Stimulated activated naive B cell treated with anti-CD40 and anti-IgM and Interleukin-4, amounts not matched to agents 10 μg/mL and 1 μg/mL and 100 μg/mL, for 72 hours (primary cell): ENCODE data around the gene NOL4L.

Experiments
- ATAC-seq, 2 donors: fragments of 150-1000 bp; cut with Tn5 transposase; replicated peaks; 2 replicates each; pipeline ENCODE4 v1.10.0; 2021; ENCODE audit warnings: moderate library complexity in 1 of 2
- DNase-seq: peaks from one replicate; pipeline ENCODE4 v3.0.0; 2021
- H3K27ac Mint-ChIP-seq: one replicate; pipeline ENCODE4 v1.8.0; 2022; ENCODE audit warnings: mild to moderate bottlenecking, mixed read lengths
- H3K27me3 Mint-ChIP-seq, 2 donors: one replicate each; pipeline ENCODE4 v1.8.0; 2022; ENCODE audit warnings: mixed read lengths in 2 of 2
- H3K36me3 Mint-ChIP-seq, 2 donors: one replicate each; pipeline ENCODE4 v1.8.0; 2022; ENCODE audit warnings: mixed read lengths in 2 of 2, mild to moderate bottlenecking in 1 of 2
- H3K4me1 Mint-ChIP-seq, 2 donors: one replicate each; pipeline ENCODE4 v1.8.0; 2022; ENCODE audit warnings: mixed read lengths in 2 of 2, mild to moderate bottlenecking in 1 of 2
- H3K4me3 Mint-ChIP-seq, 2 donors: one replicate each; pipeline ENCODE4 v1.8.0; 2022; ENCODE audit warnings: mild to moderate bottlenecking in 2 of 2, mixed read lengths in 2 of 2, moderate library complexity in 1 of 2
- H3K9me3 Mint-ChIP-seq, 2 donors: one replicate each; pipeline ENCODE4 v1.8.0; 2022; ENCODE audit warnings: mixed read lengths in 2 of 2, mild to moderate bottlenecking in 1 of 2

Gene NOL4L

DNA sequence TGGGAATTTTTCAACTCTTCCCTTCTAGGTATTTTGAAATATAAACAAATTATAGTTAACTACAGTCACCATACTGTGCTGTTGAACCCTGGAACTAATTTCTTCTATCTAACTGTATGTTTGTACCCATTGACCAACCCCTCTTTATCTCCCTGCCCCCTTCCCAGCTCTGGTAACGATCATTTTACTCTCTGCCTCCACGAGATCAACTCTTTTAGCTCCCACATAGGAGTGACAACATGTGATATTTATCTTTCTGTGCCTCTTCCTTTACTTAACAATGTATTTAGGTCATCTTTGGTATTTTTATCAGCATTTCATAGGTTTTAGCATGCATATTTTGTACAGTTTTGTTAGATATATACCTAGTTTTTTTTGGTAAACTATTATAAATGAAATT lies 181.1 kb downstream of the NOL4L start:
- H3K4me1 Mint-ChIP-seq, result peaks cover 18 to 37% of the 10 kb centered on the region in 2 donors
- no peak for DNase-seq
- no peaks in the 10 kb centered on the region for H3K27me3 Mint-ChIP-seq
- ATAC-seq, result no peak
- no peaks in the 10 kb centered on the region for H3K9me3 Mint-ChIP-seq
- no peak overlapping the region for H3K4me3 Mint-ChIP-seq
- H3K36me3 Mint-ChIP-seq, result peaks cover 22 to 39% of the 10 kb centered on the region in 2 donors
- no peak overlapping the region for H3K27ac Mint-ChIP-seq

DNA sequence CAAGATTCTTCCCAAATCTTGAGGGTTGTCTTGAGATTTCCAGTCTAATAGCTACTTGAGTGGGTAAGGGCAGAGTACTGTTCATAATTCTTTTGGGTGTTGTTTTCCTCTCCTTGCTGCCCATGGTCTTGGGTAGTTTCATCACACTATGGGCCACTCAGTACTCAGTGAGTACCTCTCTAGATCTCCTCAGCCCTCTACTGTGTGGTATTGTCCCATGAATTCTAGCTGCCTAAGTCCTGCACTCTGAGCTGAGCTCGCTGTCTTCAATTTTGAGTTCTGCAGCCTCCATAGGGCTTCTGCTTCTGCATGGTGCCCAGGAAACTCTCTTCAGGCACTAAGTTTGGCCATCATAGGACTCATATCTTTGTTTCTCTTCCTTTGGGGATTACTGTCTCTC lies 184.7 kb downstream of the NOL4L start:
- H3K9me3 Mint-ChIP-seq, result peaks cover 2% of the 10 kb centered on the region in 2 donors
- DNase-seq, result no peak
- peaks cover 26 to 38% of the 10 kb centered on the region in 2 donors for H3K36me3 Mint-ChIP-seq
- H3K4me3 Mint-ChIP-seq, result no peak overlapping the region
- H3K4me1 Mint-ChIP-seq, result peaks cover 16 to 28% of the 10 kb centered on the region in 2 donors
- ATAC-seq, result no peak
- H3K27ac Mint-ChIP-seq, result no peak overlapping the region
- H3K27me3 Mint-ChIP-seq, result no peaks in the 10 kb centered on the region

DNA sequence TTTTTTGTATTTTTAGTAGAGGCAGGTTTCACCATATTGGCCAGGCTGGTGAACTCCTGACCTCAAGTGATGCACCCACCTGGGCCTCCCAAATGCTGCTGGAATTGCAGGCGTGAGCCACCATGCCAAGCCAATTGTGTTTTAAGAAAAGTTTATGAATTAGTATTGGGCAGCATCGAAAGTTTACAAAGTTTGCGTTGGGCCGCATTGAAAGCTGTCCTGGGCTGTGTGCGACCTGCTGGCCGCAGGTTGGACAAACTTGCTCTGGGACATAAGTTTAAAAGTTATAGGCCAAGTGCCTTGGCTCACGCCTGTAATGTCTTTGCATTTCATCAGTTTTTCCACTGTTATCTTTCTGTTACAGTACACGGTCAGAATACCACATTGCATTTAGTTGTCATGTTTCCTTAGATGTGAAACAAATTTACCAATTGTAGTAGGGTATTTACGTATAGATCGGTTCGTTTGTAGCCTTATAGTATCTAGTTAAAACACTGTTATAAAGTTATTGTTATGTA lies 187.5 kb downstream of the NOL4L start:
- Mint-ChIP-seq H3K27ac (no peak overlapping the region), H3K27me3 (no peaks in the 10 kb centered on the region), H3K36me3 (peaks cover 41 to 60% of the 10 kb centered on the region in 2 donors)

DNA sequence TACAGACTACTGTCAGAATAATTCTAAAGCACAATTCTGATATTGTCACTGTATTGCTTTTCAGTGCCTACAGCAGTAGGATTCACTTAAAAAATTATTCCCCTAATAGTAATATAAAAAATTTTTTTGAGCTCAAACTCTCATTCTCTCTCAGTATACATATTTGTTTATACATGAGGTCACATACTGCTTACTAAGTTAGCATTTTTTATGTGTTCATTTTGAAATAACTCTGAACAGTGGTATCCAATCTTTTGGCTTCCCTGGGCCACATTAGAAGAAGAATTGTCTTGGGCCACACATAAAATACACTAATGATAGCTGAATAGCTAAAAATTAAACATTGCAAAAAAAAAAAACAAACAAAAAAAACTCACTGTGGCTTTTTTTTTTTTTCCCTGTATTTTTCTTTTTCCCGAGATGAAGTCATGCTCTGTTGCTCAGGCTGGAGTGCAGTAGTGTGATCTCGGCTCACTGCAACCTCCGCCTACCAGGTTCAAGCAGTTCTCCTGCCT lies 188.4 kb downstream of the NOL4L start:
- Mint-ChIP-seq H3K27ac (no peak overlapping the region), H3K4me1 (peaks cover 13 to 29% of the 10 kb centered on the region in 2 donors), H3K36me3 (peaks cover 43 to 59% of the 10 kb centered on the region in 2 donors)

More for the DNA sequence above, 187.5 kb downstream of the NOL4L start:
- H3K9me3 Mint-ChIP-seq, result peaks cover 6 to 8% of the 10 kb centered on the region in 2 donors
- ATAC-seq (no peak), DNase-seq (no peak)
- peaks cover 12 to 28% of the 10 kb centered on the region in 2 donors for H3K4me1 Mint-ChIP-seq
- no peak overlapping the region for H3K4me3 Mint-ChIP-seq

DNA sequence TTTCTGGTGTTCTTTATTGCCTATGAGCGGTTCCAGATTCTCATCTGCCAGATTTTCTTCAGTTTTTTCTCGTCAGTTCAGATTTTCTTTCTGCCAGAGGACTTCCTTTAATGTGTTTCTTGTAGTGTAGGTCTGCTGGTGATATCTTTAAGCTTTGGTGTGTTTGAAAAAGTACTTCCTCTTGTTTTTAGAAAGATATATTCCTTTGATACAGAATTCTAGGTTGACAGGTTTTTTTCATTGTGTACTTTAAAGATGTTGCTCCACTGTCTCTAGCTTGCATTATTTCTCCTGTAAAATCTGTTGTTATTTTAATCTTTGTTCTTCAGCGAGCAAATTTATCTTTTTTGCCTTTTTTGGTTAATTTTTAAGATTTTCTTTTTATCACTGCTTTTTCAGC lies 190.1 kb downstream of the NOL4L start:
- Mint-ChIP-seq H3K4me3 (no peak overlapping the region), H3K4me1 (peaks cover 9 to 34% of the 10 kb centered on the region in 2 donors), H3K9me3 (peaks cover 6 to 8% of the 10 kb centered on the region in 2 donors), H3K36me3 (peaks cover 44 to 59% of the 10 kb centered on the region in 2 donors), H3K27ac (no peak overlapping the region), H3K27me3 (no peaks in the 10 kb centered on the region)
- DNase-seq, result no peak
- no peak for ATAC-seq

More for the DNA sequence above, 188.4 kb downstream of the NOL4L start:
- Mint-ChIP-seq H3K27me3 (no peaks in the 10 kb centered on the region), H3K9me3 (peaks cover 6 to 8% of the 10 kb centered on the region in 2 donors), H3K4me3 (no peak overlapping the region)
- ATAC-seq (no peak), DNase-seq (no peak)
